NCI-H1092 treated with DMSO at 0.1 percent for 48 hours (cell line): ENCODE measurements around the gene TLK1.

Experiments used
- DNase-seq: peaks from one replicate; lab custom pipeline; 2025; lab: John Stamatoyannopoulos, UW

Gene TLK1

DNA sequence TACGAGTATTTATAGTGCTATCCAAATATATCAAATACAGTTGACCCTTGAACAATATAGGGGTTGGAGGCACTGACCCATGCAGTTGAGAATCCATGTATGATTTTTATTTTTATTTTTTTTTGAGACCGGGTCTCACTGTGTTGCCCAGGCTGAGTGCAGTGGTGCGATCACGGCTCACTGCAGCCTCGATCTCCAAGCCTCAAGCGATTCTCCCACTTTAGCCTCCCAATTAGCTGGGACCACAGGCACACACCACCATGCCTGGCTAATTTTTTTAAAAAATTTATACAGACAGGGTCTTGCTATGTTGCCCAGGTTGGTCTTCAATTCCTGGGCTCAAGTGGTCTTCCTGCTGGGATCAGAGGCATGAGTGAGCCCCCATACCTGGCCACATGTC lies 161.0 kb downstream of the TLK1 start:
- no peak for DNase-seq

DNA sequence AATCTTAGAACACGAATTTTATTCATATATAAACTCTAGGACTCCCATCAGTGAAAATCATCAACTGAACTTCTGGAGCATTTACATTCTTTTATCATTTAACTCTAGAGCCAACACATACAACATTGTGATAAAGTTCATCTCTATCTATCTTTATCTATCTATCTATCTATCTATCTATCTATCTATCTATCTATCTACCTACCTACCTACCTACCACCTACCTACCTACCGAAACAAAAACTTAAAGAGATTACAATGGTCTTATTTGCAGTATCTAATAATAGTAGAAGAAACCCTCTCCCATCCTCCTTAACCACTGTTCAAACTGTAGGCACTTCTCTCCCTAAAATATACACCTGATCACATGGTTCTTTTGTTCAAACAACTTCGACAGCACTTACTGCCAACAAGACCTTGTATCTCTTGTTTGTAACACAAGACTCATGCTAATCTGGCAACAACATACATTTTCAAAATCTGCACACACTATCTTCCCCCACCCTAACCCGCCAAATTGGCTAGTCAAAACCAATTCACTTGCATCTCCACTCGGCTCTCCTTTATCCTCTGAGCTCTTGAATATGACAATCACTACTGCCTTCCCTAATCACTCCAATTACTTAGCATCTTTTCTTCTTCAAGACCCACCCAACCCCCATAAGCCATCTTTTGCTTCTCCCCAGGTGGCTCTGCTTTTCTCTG lies 162.6 kb downstream of the TLK1 start:
- no peak for DNase-seq

DNA sequence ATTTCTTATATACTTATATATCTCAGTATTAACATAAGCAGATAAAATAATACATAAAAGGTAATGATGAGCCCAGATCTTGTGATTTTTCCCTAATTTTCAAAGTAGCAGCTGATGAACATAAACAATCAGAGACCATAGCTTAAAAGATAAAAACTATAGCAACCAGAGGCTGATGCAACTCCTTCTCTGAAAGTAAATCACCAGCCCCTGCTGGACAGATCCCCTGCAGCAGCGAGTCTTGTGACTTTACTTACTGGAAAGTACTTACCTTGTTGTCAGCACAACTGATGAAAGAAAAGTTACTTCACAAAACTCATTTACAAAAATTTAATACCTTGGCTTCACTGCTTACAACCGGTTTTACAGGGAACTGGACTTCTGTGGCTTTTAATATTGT lies 164.4 kb downstream of the TLK1 start:
- DNase-seq: no peak

DNA sequence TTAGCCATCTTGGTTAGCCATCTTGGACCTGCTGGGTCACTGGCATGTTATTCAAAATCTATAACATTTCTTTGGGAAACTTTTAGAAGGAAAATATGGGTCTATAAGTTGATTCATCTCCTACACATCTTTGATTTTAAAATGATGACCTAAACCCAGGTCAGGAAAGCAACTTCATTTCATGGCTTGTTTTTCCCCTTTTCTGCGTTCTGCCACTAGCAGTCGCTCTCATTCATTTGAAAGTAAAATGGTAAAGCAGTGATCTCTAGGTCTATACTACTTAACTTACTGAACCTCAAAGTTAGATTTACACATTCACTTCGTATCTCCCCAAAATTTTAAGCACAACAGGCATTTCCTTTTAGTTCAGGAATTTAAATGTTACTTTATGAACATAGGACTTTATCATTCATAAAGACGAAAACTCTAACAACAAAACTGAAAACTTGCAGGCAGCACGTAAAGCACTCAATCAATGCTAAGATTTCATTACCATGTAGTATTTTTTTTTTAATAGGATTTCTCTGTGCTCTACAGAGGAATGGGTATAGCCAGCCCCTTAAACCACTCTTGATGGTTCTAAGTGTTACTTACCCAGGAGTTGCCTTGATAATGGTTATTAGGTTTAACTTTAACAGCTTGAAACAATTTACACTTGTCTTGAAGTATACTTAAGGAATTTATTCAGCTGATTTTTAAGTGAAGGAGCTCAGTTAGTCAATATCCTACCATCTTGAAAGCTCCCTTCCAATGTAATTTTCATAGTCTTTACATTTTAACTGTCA lies 169.1 kb downstream of the TLK1 start:
- no peak for DNase-seq

DNA sequence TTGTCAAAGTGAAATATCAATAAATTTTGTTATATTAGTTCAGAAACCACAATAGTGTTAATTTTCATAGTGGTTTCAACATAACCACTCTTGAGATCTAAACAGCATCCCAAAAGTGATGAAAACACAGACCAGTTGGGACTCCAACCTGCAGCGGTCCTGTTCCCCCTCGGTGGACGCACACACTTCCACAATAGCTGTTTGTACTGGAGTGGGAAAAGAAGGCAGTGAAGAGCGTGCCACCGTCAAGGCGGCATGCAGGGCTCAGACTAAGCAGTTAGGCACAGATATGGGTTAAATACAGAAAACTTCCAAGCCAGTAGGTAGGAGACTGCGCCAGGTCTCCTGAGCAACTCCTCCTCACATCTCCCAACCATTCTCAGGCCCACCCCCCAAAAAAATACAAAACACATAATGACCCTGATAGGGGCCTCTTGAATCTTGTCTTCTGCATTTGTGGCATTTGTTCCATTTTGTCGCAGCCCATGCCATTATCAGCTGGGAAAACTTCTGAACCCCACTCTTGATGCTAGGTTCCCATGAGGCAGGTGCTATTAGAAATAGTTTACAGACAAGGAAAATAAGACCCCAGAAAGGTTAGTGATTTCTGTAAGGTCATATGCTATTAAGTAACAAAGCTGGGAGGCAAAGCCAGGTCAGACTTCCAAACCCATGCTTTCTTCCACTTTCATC lies 174.0 kb downstream of the TLK1 start:
- DNase-seq: no peak

DNA sequence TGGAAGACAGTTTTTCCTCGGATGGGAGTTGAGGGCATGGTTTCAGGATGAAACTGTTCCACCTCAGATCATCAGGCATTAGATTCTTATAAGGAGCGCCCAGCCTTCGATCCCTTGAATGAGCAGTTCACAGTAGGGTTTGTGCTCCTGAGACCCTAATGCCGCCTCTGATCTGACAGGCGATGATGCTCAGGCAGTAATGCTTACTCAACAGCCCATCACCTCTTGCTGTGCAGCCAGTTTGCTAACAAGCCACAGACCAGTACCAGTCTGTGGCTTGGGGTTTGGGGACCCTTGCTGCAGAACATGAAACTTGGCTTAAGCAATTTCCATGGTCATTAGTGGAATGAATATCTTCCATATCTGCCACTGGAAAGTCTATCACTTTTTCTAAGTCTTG lies 175.3 kb downstream of the TLK1 start:
- DNase-seq: no peak

DNA sequence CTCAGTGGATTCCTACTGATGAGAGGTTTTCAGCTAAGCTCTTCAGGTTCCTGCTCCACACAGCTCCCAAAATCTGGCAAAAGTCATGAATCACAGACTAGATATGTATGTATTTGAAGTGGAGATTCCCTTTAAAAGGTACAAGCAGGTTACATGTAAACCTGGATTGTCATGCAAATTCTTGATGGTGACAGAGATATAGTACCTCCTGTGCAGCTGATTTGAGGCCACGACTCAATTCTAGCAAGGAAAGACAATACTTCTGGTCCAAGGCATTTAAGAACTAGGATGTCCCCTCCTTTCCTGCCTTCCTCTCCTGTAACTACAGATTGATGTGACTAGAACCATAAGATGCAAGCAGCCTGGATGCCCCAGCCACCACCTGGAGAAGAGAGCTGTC lies 176.6 kb downstream of the TLK1 start:
- DNase-seq: no peak

DNA sequence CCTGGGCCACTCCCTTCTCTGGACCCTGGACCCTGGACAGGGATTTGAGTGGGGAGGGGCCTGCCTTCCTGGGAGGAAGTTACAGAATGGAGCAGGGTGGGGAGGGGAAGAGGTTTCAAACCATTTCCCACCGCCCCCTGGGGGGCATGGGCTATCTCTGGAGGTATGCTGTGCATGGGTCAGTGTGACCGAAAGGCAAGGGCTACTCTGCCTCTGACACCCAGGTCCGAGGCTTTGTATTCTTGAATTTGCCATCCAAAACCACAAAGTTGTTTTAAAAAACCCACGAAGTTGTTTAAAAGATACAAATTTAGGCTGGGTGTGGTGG lies 184.8 kb downstream of the TLK1 start:
- DNase-seq: no peak

DNA sequence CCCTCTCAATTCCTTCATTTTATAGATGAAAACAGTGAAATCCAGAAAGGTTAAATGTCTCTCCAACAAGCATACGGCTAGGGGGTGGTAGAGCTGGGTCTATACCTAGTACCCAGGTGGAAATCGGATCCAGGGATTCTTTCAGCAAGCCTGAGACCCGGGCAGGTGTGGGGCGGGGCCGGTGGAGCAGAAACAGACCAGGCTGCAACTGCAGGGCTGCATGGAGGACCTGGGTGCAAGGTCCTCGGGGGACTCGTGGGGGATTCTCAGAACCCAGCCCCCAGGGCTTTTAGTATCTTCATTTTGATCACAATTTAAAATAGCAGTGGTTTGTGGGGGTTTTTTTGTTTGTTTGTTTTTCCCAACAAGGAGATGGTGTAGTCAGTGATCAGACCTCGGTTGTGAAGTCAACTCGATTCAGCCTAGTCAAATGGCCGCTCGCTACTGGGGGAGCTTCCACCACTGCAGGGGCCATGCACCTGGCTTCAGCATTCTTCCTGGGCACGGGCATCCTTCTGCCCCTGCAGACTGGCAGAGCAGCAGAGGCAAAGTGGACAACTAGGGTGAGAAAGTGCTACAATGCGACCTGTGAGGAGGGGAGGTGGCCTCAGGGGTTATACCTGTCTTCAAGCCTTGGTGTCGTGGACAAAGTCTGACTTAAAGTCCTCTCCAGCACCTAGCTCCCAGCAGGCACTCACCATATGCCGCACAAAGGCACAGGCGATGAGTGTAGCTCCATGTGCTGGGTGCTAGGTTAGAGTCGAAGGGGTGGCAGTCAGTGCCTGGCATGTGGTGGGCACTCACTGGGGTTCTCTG lies 185.4 kb downstream of the TLK1 start:
- no peak for DNase-seq

DNA sequence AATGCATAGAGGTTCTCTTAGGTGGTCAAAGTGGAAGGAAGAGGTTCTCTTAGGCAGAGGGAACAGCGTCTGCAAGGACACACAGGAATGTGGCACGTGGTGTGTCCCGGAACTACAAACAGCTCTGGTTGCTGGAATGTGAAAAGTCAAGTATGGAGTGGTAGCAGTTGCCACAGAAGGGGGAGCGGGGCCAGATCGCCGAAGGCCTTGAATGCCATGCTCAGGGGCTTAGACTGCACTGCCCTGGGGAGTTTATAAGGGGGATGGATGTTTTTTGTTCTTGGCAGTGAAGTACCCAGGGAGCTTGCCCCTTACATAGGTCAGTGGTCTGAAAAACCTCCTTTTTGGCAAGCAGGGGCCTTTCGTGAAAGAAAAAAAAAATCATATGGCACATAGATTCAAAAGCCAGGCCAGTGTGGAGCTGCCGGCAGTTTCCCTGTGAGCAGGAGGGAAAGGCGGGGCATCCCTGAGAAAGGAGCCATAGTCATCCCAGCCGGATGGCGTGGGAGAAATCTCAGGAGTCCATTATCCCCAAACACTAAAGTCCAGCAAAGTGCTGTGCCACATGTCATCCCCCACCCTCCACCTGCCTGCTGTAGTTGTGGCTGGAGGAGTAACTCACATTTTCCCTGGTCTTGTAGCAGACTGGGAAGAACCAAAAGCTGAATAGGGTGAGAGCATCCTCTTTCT lies 186.2 kb downstream of the TLK1 start:
- no peak for DNase-seq

DNA sequence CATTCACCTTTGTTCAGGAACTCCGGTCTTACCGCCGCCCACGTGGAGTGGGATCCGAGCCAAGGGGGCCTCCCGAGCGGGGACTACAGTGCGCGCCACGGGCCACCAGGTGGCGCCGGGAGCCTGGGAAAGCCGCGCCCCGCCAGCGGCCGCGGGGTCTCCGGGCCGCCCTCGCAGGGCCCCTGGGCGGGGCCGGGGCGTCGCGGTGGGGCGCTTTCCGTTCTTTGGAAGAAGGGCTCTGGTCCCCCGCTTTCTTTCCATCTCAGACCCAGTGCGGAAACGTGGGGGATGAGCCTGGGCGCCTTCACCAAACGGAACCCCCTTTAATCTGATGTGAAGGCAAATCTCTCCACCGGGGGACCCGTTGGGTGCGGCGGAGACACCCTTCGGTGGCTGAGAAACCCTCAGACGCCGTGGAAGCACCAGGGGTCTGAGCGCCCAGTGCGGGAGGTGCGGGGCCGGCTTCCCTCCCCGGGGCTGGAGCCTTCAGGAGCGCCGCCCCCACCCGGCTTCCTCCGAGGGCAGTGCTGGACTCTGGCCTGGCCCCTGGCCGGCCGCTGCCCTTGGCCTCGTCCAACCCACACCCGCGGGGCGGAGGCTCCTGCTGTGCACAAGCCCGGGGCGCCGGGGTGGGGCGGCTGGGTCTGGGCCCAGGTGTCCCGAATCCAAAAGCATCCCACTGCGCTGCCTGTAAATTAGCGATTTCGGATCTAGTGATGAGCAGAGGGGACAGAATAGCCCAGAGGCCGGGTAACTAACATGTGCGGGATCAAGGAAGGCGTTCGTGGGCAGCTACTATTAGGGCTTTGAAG lies 187.0 kb downstream of the TLK1 start:
- DNase-seq: peak; percentile 82

DNA sequence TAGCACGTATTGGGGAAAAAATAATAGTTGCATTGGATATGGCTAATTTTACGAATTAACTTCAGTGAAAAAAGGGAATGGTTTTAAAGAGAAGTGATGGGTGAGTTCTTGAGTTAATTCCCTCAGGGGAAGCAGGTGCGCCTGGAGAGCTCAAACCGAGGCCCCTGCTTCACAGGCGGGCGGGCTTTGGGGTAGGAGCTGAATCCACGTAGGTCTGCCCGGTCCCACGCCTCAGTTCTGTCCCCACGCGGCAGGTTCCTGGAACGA lies 187.5 kb downstream of the TLK1 start:
- no peak for DNase-seq

DNA sequence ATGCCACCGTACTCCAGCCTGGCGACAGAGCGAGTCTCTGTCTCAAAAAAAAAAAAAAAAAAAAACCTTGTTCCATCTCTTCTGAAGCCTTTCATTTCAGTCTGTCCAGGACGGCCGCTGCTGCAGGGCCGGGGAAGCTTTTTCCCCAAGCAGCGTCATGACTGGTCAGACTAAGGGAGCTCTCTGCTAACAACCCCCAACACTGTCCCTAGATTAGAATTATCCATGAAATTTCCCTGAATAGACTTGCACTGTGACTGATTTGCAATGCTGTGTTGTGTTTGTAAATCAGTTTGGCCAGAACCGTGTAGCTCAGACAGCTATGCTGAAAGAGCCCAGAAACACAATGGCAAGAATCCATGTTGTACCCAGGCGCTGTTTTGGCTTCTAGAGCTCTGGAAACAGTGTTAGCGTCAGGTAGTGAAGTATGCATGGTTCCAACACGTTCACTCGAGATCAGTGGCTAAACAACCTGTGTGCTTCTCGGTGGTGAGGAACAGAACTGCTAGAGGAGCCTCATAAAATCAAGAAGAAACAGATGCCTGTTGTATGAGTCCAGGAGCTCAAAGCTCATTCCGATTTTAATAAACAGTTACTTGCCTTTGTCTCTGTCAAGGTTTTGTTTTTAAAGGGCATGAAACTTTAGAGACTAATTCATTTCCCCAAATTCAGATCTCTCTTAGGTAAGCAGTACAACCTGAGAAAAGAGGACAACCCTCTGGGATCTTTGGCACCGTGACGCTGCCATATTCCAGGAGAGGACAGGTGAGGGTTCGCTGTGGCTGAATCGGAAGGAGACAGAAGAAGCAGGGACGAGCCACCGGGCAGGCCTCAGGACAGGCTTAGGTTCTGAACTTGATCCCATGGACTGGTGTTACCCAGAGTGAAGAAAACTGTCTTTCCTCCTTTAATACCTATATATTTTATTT lies 188.1 kb downstream of the TLK1 start:
- DNase-seq: peak; percentile 62

DNA sequence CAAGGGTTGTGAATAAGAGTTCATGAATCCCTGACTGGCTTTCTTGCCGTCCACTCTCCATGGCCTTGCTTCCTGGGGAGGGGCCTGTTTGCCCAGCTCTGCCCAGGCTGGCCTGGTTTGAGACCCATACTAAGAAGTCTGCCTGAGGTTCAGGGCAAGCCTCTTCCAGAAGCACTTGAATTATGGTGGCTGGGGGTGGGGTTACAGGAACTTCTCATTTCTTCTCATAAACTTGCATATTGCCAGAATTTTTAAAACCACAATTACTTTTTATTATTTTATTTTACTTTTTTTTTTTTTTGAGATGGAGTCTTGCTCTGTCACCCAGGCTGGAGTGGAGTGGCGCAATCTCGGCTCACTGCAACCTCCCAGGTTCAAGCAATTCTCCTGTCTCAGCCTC lies 189.6 kb downstream of the TLK1 start:
- DNase-seq: no peak

DNA sequence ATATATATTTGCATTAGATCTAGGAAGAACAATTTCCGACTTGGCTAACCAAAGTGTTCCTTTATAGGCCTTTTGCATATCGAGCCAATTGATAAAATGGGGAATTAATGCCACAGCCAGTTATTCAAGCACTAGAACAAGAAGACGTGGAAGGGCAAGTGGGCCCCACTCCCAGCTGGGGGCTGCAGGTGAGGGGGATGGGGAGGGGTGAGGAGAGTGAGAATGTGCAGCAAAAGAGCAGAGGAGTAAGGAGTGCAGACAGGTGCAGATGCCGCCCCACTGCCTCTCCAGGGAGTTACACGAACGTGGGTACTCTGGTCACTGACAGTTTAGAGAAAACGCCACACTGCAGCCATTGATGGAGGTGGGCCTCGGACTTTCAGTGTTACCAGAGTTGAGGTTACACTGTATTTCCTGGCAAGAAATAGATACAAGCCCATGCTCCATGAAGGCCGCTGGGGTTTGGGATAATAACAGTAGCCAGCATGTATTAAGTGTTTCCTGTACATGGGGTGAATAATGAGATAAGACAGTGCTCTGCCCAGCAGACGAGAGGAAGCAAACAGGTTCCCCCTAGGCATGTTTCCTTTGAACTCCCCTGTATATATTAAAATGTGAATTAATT lies 190.7 kb downstream of the TLK1 start:
- no peak for DNase-seq

DNA sequence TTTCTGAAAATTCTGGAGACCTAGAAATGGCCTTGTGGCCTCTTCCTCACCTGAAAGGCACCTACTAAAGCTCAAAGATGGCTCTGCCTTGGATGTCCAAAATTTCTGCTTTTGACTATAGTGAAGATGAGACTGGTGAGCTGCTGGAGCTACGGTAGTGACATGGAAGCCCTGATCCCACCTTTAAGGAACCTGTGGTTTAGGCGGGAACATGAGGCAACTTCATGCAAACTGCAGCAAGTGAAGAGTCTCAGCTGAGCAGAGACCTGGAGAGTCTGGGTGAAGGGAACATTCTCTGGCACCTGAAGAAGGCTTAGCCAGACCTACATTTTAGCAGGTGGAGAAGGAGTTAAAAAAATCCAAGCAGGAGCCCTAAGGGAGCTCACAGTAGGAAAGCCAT lies 191.7 kb downstream of the TLK1 start:
- DNase-seq: no peak

DNA sequence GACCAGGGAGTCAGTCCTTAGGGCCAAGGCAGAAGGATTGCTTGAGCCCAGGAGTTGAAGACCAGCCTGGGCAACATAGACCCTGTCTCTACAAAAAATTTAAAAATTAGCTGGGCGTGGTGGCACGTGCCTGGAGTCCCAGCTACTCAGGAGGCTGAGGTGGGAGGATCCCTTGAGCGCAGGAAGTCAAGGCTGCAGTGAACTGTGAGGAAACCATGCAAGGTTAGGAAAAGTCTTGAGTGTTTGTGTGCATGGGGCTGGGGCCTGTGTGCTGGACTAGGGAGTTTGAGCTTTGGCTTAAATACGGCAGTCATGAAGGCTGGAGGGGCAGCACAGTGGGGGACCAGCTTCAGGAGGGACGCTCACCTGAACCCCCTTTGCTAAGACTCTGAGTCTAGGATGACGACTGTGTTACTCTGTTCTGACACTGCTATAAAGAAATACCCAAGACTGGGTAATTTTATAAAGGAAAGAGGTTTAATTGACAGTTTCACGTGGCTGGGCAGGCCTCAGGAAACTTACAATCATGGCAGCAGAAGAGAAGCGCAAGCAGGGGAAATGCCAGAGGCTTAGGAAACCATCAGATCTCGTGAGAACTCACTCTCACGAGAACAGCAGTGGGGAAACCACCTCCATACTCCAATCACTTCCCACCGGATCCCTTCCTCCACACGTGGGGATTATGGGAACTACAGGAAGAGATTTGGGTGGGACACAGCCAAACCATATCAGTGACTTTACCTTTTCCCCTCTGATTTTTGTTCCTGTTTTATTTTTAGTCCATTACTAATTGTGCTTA lies 192.3 kb downstream of the TLK1 start:
- DNase-seq: no peak

DNA sequence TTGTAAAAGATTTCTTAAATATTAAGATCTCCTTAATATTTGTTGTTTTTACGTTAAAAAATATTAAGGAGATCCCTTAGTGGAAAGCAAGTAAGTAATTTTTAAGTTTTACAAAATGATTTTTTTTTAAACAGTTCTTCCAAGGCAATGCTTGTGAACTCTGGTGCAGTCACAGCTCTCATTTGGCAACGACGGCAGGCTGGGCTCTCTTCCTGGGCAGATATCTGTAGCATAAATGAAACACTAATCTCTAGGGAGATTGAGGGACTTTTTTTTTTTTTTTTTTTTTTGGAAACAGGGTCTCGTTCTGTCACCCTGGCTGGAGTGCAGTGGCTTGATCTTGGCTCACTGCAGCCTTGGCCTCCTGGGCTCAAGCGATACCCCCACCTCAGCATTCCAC lies 193.1 kb downstream of the TLK1 start:
- no peak for DNase-seq
